T-helper 2 cell treated with Interferon-gamma antibody and Interleukin-4, amounts not matched to agents 5 μg/mL and 100 μg/mL, for 36 hours (primary cell): ENCODE data around the gene RARA.
A peak's percentile ranks its signal among the peaks of the same experiment; 100 is the strongest.

ENCODE experiments used
- DNase-seq: peaks from one replicate; pipeline ENCODE4 v3.0.0; 2021; ENCODE audit warnings: low spot score
- H3K27ac Mint-ChIP-seq: one replicate; pipeline ENCODE4 v1.8.0; 2021; ENCODE audit warnings: mild to moderate bottlenecking, mixed read lengths
- H3K27me3 Mint-ChIP-seq: one replicate; pipeline ENCODE4 v1.8.0; 2021; ENCODE audit warnings: low read depth, mixed read lengths
- H3K36me3 Mint-ChIP-seq: one replicate; pipeline ENCODE4 v1.8.0; 2021; ENCODE audit warnings: low read depth, mixed read lengths
- H3K4me1 Mint-ChIP-seq: one replicate; pipeline ENCODE4 v1.8.0; 2021; ENCODE audit warnings: low read depth, mixed read lengths
- H3K4me3 Mint-ChIP-seq: one replicate; pipeline ENCODE4 v1.8.0; 2022; ENCODE audit warnings: mild to moderate bottlenecking, moderate library complexity, mixed read lengths
- H3K9me3 Mint-ChIP-seq: one replicate; pipeline ENCODE4 v1.8.0; 2021; ENCODE audit warnings: mixed read lengths

RARA gene

DNA sequence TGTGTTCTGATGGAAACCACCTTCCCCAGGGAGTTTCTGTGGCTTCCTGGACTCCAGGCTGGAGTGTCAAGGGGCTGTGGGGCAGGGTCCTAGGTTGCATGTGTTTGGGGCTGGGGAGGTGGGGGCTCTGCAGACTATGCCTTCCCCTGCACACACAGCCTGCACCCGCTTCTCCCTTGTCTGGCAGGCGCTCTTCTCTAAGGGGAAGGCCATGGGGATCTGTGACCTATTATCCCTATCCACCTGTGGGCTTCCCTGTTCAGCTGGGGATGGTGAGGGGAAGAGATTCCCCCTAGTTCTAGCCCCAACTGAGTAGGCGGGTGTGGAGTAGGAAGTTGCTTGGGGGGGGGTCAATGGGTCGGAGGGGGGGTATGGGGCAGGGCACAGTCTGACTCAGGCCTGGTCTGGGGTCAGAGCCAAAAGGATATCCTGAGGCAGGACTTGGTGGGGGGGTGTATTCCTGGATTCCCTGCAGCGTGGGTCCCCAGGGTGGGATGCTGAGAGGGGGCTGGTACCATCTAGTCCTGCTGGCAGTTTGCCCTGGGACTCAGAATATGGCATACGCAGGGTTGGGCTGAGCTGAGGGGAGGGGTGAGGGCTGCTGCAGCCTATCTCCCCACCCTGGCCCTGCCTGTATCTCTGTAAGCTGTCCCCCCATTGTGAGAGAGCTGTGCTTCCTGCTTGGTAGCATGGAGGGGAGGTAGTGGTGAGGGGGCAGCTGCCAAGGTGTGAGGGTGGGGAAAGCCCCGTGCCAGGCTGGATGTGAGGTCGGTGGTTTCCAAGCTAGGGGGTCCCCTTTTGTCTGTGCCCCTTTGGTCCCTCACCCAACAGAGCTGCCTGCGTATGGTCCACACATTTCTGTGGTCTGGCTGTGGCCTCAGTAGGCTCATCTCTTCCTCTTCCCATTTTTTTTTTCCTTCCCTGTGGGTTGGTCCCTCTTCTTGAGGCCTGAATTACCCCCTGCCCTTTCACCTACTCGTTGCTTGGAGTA lies 14.7 kb downstream of the RARA start:
- peaks cover 76% of the 10 kb centered on the region for H3K4me1 Mint-ChIP-seq
- H3K27me3 Mint-ChIP-seq: peaks cover 2% of the 10 kb centered on the region
- DNase-seq: peak; percentile 57
- H3K4me3 Mint-ChIP-seq: peak overlapping the region; percentile 96
- H3K27ac Mint-ChIP-seq: peak overlapping the region; percentile 96
- H3K9me3 Mint-ChIP-seq: no peaks in the 10 kb centered on the region
- peaks cover 30% of the 10 kb centered on the region for H3K36me3 Mint-ChIP-seq

DNA sequence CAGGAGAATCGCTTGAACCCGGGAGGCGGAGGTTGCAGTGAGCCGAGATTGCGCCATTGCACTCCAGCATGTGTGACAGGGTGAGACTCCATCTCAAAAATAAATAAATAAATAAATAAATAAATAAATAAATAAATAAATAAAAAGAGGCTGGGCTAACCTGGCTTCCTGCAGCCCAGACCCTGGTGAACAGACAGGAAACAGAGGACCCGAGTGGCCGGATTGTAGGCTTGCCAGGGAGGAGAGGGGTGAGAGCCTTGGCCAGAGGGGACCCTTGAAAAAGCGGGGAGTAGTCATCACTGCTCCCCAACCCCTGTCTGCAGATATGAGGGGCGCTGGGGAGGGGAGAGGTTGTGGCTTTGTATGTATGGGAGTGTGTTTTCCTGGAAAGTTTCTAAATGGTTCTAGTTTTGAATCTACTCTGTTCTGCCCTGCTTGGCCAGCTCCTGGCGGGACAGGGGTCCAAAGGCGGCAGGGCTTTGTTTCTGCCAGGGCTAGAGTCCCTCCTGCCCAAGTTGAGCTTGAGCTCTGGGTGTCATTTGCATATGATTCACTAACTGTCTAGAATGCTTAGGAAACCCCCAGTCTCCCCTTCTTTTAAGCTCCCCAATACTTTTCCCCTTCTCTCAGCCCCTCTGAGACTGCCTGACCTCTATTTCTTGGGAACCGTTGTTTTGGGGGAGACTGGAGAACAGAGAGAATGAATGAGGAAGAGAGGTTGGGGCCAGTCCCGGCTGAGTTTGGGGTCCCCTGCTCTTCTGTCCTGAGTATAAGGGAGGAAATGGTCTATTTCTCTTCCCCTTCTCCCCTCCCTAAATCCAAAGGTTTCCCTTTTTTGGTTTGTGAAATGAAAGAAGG lies 16.4 kb downstream of the RARA start:
- peaks cover 30% of the 10 kb centered on the region for H3K36me3 Mint-ChIP-seq
- H3K27ac Mint-ChIP-seq: peak overlapping the region; percentile 96
- no peak for DNase-seq
- peaks cover 77% of the 10 kb centered on the region for H3K4me1 Mint-ChIP-seq
- peak overlapping the region; percentile 96 for H3K4me3 Mint-ChIP-seq
- peaks cover 2% of the 10 kb centered on the region for H3K27me3 Mint-ChIP-seq
- H3K9me3 Mint-ChIP-seq: no peaks in the 10 kb centered on the region

DNA sequence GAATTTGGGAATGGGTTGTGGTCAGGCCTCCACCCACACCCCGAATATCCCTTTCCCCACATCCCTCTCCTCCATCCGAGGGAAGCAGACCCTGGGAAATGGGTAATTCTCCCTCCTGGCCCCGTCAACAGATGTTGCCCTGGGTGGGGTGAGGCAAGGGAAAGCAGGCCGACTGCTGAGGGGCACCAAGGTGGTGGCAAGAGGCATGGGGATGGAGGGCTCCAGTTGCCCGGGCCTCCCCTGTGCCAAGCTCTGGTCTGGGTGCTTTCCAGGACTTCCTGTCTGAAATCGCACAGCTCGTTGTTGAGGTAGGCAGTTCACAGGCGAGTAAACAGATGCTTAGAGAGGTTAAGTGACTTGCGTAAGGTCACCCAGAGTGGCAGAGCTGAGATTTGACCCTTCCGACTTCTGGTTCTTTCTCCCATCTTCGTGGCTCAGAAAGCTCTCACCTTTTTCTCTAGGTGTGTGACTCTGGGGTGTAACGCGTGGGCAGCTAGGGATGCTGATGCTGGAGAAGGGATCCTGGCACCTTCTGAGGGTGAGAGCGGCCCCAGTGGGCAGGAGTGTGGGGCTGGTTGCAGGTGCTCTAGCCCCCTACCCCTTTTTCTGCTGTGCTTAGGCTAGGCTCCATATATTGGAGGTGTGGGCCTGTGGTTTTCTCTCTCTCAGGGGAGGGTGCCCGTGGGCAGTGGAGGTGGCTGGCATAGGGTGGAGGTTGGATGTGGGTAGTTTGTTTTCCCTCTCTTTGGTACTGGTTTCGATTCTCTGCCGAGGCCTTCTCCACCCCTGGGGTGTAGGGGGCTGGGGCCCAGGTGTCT lies 17.2 kb downstream of the RARA start:
- peaks cover 26% of the 10 kb centered on the region for H3K36me3 Mint-ChIP-seq
- H3K27me3 Mint-ChIP-seq: peaks cover 2% of the 10 kb centered on the region
- H3K27ac Mint-ChIP-seq: peak overlapping the region; percentile 96
- H3K4me3 Mint-ChIP-seq: peak overlapping the region; percentile 91
- DNase-seq: peak; percentile 56
- no peaks in the 10 kb centered on the region for H3K9me3 Mint-ChIP-seq
- H3K4me1 Mint-ChIP-seq: peaks cover 78% of the 10 kb centered on the region

GRCh38 chr17:40326832-40327199 lies 17.8 kb downstream of the RARA start:
- Mint-ChIP-seq H3K36me3 (peaks cover 26% of the 10 kb centered on the region), H3K4me3 (peak overlapping the region; percentile 91), H3K27me3 (peaks cover 2% of the 10 kb centered on the region), H3K27ac (peak overlapping the region; percentile 96), H3K9me3 (no peaks in the 10 kb centered on the region), H3K4me1 (peaks cover 81% of the 10 kb centered on the region)
- no peak for DNase-seq

DNA sequence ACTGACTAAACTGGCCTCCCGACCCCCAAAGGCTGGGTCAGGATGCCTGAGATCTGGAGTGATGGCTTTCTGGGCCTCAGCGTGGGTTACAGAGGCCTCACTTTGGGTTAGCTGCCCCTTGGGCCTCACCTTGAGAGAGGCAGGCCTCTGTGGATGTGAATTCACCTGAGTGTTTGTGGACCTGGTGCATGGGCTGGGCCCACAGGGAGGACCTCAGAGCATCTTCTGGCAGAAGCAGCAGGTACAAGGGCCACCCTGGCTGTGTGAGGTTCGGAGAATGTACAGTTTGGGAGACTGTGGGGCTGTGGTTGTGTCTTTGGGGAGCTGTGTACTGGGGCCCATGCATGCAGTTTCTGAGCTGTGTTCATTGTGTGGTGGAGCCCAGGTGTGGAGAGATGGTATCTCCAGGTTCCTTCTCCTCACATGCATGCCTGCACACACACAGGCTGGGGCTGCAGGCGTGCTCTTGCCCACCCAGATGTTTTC lies 18.3 kb downstream of the RARA start:
- DNase-seq: no peak
- peaks cover 23% of the 10 kb centered on the region for H3K36me3 Mint-ChIP-seq
- H3K4me1 Mint-ChIP-seq: peaks cover 81% of the 10 kb centered on the region
- H3K9me3 Mint-ChIP-seq: no peaks in the 10 kb centered on the region
- H3K27ac Mint-ChIP-seq: peak overlapping the region; percentile 96
- peaks cover 2% of the 10 kb centered on the region for H3K27me3 Mint-ChIP-seq
- H3K4me3 Mint-ChIP-seq: peak overlapping the region; percentile 91

DNA sequence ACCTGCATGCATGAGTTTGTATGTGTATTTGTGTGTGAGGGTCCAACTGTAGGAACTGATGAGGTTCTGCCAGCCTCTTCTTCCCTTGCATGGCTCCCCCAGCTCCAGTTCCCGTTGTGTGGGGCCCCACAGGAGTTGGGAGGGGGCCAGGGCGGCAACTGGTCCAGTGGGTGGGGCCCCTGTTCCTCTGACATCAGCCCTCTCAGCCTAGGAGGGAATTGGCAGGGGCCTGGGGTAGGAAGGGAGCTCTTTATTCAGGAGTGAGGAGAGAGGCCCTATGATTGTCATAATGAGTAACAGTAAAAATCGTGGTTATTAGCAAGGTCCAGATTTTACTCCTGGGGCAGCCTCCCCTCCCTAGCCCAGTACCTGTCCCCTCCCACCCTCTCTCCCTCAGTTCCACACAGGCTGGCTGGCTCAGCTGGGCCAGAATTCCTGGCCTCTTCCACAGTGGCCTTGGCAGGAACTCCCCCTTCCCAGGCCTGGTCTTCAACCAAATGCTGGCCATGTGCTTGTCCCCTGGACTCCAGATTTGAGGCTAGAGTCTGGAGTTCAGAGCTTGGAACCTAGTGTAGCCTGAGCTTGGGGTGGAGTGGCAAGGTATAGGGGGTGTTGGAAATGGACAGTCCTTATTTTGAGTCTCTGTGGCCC lies 18.9 kb downstream of the RARA start:
- Mint-ChIP-seq H3K27me3 (no peaks in the 10 kb centered on the region), H3K36me3 (peaks cover 27% of the 10 kb centered on the region), H3K4me3 (peak overlapping the region; percentile 91), H3K4me1 (peaks cover 83% of the 10 kb centered on the region), H3K9me3 (no peaks in the 10 kb centered on the region), H3K27ac (peak overlapping the region; percentile 96)
- no peak for DNase-seq

DNA sequence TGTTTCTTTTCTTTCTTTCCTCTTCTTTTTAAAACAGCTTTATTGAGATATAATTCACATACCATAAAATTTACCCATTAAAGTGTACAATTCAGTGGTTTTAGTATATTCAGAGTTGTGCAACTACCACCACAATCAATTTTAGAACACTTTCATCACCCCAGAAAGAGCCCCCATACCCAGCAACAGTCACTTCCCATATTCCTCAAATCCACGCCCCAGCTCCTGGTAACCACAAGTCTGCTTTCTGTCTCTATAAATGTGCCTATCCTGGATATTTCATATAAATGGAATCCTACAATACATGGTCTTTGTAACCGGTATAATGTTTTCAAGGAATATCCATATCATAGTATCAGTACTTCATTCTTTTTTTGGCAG lies 19.4 kb downstream of the RARA start:
- DNase-seq: no peak
- peak overlapping the region; percentile 62 for H3K4me3 Mint-ChIP-seq
- H3K36me3 Mint-ChIP-seq: peaks cover 30% of the 10 kb centered on the region
- H3K27me3 Mint-ChIP-seq: no peaks in the 10 kb centered on the region
- peak overlapping the region; percentile 12 for H3K27ac Mint-ChIP-seq
- peaks cover 77% of the 10 kb centered on the region for H3K4me1 Mint-ChIP-seq
- no peaks in the 10 kb centered on the region for H3K9me3 Mint-ChIP-seq

- no peak for DNase-seq
- no peaks in the 10 kb centered on the region for H3K27me3 Mint-ChIP-seq
- H3K27ac Mint-ChIP-seq: peak overlapping the region; percentile 92
- peak overlapping the region; percentile 85 for H3K4me3 Mint-ChIP-seq
- H3K4me1 Mint-ChIP-seq: peaks cover 81% of the 10 kb centered on the region
- H3K36me3 Mint-ChIP-seq: peaks cover 42% of the 10 kb centered on the region
- no peaks in the 10 kb centered on the region for H3K9me3 Mint-ChIP-seq
Measured at GRCh38 chr17:40329839-40330794, 21.1 kb downstream of the RARA start.

DNA sequence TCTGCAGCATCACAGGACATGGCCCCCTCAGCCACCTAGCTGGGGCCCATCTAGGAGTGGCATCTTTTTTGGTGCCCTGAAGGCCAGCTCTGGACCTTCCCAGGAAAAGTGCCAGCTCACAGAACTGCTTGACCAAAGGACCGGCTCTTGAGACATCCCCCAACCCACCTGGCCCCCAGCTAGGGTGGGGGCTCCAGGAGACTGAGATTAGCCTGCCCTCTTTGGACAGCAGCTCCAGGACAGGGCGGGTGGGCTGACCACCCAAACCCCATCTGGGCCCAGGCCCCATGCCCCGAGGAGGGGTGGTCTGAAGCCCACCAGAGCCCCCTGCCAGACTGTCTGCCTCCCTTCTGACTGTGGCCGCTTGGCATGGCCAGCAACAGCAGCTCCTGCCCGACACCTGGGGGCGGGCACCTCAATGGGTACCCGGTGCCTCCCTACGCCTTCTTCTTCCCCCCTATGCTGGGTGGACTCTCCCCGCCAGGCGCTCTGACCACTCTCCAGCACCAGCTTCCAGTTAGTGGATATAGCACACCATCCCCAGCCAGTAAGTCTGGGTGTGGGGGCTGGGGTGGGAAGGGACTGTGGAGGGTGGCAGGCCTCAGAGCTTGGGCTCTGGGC lies 22.0 kb downstream of the RARA start:
- Mint-ChIP-seq H3K36me3 (peaks cover 44% of the 10 kb centered on the region), H3K4me1 (peaks cover 75% of the 10 kb centered on the region), H3K4me3 (peak overlapping the region; percentile 85), H3K27ac (peak overlapping the region; percentile 92), H3K9me3 (no peaks in the 10 kb centered on the region), H3K27me3 (no peaks in the 10 kb centered on the region)
- no peak for DNase-seq

DNA sequence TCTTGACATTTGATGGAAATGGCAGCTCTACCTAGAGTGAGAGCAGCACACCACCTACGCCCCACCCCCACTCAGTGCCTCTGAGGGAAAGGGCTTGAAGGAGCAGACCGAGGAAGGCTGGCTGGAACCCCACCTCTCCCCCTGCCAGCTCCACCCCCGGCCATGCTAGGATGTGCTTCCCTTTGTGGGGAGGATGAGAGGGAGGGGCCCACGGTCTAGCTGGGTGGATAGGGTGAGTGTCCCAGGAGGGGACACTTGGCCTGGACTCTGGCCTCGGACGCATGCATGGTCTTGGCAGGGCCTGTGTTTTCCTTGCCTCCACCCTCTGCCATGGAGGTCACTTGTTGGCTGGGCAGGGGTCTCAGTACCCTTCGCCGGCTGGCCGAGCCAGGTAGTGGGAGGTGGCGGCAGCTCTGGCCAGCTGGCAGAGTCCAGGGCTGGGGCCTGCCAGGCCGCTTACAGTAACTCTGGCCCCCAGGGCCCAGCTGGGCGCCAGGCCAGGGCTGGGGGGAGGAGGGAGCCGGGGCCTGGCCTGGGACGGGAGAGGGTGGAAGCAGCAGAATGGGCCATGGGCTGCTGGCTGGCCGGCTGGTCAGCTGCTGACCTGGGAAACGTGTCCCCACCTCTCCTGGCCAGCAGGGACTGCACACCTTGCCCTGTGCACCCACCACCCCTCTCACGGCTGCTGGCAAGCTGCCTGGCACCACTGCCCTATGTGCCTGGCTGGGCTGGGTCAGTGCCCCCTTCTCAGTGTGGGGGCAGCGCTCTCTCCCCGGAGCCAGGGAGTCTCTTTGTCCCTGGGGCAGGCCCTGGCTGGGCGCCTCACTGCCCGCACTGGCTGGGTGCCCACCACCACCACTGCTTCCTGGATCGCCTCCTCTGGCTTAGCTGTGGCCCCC lies 23.0 kb downstream of the RARA start:
- H3K9me3 Mint-ChIP-seq: no peaks in the 10 kb centered on the region
- peak overlapping the region; percentile 58 for H3K4me3 Mint-ChIP-seq
- H3K36me3 Mint-ChIP-seq: peaks cover 42% of the 10 kb centered on the region
- peak overlapping the region; percentile 65 for H3K27ac Mint-ChIP-seq
- peaks cover 67% of the 10 kb centered on the region for H3K4me1 Mint-ChIP-seq
- no peak for DNase-seq
- H3K27me3 Mint-ChIP-seq: no peaks in the 10 kb centered on the region

GRCh38 chr17:40333781-40334448 lies 24.9 kb downstream of the RARA start:
- peaks cover 51% of the 10 kb centered on the region for H3K36me3 Mint-ChIP-seq
- H3K27me3 Mint-ChIP-seq: no peaks in the 10 kb centered on the region
- no peak for DNase-seq
- H3K9me3 Mint-ChIP-seq: no peaks in the 10 kb centered on the region
- peak overlapping the region; percentile 58 for H3K4me3 Mint-ChIP-seq
- H3K27ac Mint-ChIP-seq: peak overlapping the region; percentile 57
- H3K4me1 Mint-ChIP-seq: peaks cover 65% of the 10 kb centered on the region
